NCI-H1417 treated with DMSO at 0.1 percent for 48 hours (cell line): ENCODE data around the gene ITGAE.

Experiments
- DNase-seq: peaks from one replicate; lab custom pipeline; 2025; lab: John Stamatoyannopoulos, UW

ITGAE gene

DNA sequence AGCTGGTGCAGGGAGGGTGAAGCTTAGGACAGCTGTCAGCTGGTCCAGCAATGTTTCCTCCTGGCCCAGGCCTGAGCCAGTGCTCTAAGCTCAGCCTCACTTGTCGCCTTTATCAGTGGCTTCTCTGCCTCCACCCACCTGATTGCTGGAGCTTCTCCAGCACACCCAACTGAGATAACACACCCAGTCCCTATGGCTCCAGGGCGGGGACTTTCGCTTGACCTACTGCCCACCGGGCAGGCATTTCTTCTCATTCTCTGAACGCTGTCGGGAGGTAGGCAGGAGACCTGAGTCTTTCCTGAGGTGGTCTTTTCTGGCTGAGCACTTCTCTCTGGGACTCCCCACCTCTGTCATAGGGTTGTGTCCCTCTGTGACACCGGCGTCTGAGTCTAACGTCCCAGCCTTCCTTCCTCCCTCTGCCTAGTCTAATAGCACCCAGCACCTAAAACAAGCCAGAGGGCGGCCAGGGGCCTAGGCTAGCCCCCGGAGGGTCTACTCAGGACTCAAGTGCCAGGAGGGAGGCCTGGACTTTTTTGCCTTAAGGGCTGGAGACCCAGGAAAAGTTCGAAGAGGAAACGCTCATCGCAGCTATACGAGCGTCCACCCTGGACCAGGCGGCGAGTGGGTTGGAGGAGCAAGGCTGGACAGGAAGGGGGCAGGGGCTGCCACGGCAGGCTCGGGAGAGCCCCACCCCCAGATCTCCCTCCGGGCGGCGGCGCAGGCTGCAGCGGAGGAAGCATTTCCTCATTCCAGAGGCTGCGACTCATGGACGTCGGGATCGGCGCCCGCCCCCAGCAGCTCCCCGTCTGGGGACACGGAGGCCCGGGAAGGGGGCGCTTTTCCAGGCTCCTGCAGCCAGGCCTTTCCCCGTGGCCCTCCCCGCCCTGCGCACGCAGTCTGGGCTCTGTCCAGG is 133.4 kb downstream of the ITGAE start:
- DNase-seq: no peak

DNA sequence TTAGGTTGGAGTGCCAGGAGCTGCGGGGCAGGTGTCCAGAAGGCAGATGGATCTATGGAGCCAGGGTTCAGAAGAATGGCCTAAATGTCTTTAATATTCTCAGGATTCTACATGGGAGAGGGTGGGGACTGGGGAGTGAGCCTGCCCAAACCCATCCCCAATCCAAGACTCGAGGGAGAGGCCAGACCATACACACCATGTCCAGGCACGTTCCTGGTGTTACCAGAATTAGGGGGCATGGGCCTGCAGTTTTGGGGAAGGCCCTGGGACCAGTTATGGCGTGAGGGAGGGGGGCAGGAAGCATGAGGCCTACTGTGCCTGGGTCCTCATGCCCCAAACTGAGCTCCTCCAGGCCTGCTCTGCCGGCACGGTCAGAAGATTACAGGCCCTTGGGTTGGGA is 134.5 kb downstream of the ITGAE start:
- DNase-seq: no peak

DNA sequence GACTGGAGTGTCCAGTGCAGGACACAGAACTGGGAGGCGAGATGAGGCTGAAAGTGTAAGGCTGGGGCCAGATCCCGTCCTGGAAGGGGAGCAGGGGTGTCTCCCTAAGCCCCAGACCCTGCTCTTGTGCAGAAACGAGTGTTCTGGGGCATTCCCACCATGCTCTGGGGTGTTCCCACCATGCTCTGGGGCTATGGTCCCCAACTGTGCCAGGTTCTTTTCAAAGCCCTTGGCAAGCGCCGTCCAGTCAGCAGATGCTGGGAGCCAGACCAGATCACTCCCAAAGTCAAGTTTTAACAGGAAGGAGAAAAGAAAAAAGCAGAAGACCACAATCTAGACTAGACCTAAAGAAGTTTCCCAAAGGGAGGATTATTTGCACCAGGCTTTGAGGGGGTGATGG is 135.2 kb downstream of the ITGAE start:
- DNase-seq: no peak
